ENCODE data around the gene ADIG.

ADIG gene

GRCh38 chr20:38603286-38603685, 22.3 kb downstream of the ADIG start:
- Histone ChIP-seq H3K9ac (no peak overlapping the region), H3K27me3 (ENCODE audit: control insufficient read depth, insufficient read depth, low read length) (no peaks in the 10 kb centered on the region), H3K27ac (no peak overlapping the region), H3K4me2 (ENCODE audit: low read length) (no peak overlapping the region), H3K4me3 (ENCODE audit: low read depth, low read length) (no peak overlapping the region), H3K4me1 (peaks cover 2% of the 10 kb centered on the region), H3K9me3 (ENCODE audit: control insufficient read depth, low read length) (no peaks in the 10 kb centered on the region), H3K36me3 (ENCODE audit: control insufficient read depth, insufficient read depth, low read length) (no peaks in the 10 kb centered on the region), H3K79me2 (no peaks in the 10 kb centered on the region), H2AFZ (no peak overlapping the region)
- TF ChIP-seq CTCF (IDR thresholded peaks at IDR 0.05), result no peak

- Histone ChIP-seq H3K4me3 (ENCODE audit: low read depth, low read length) (no peak overlapping the region), H2AFZ (no peak overlapping the region), H3K36me3 (ENCODE audit: control insufficient read depth, insufficient read depth, low read length) (no peaks in the 10 kb centered on the region), H3K27ac (no peak overlapping the region), H3K4me1 (peaks cover 2% of the 10 kb centered on the region), H3K79me2 (no peaks in the 10 kb centered on the region), H3K4me2 (ENCODE audit: low read length) (no peak overlapping the region), H3K27me3 (ENCODE audit: control insufficient read depth, insufficient read depth, low read length) (no peaks in the 10 kb centered on the region), H3K9ac (no peak overlapping the region), H3K9me3 (ENCODE audit: control insufficient read depth, low read length) (no peaks in the 10 kb centered on the region)
- TF ChIP-seq CTCF (IDR thresholded peaks at IDR 0.05), result no peak
Measured at GRCh38 chr20:38604873-38605303, 23.9 kb downstream of the ADIG start.

GRCh38 chr20:38607351-38607750, 26.4 kb downstream of the ADIG start:
- no peaks in the 10 kb centered on the region for H3K9me3 ChIP-seq (ENCODE audit: control insufficient read depth, low read length)
- H3K27me3 ChIP-seq (ENCODE audit: control insufficient read depth, insufficient read depth, low read length), result no peaks in the 10 kb centered on the region

GRCh38 chr20:38608188-38608587, 27.2 kb downstream of the ADIG start:
- Histone ChIP-seq H3K36me3 (ENCODE audit: control insufficient read depth, insufficient read depth, low read length) (no peaks in the 10 kb centered on the region), H3K27me3 (ENCODE audit: control insufficient read depth, insufficient read depth, low read length) (no peaks in the 10 kb centered on the region)

More at GRCh38 chr20:38607351-38607750, 26.4 kb downstream of the ADIG start:
- Histone ChIP-seq H3K79me2 (no peaks in the 10 kb centered on the region), H3K4me1 (no peaks in the 10 kb centered on the region), H2AFZ (no peak overlapping the region), H3K4me3 (ENCODE audit: low read depth, low read length) (no peak overlapping the region), H3K36me3 (ENCODE audit: control insufficient read depth, insufficient read depth, low read length) (no peaks in the 10 kb centered on the region), H3K9ac (no peak overlapping the region), H3K27ac (no peak overlapping the region), H3K4me2 (ENCODE audit: low read length) (no peak overlapping the region)
- TF ChIP-seq CTCF (IDR thresholded peaks at IDR 0.05), result no peak

More at GRCh38 chr20:38608188-38608587, 27.2 kb downstream of the ADIG start:
- no peak overlapping the region for H3K9ac ChIP-seq
- H3K9me3 ChIP-seq (ENCODE audit: control insufficient read depth, low read length), result no peaks in the 10 kb centered on the region
- H3K4me2 ChIP-seq (ENCODE audit: low read length), result no peak overlapping the region
- no peak overlapping the region for H3K27ac ChIP-seq
- TF ChIP-seq CTCF (IDR thresholded peaks at IDR 0.05), result no peak
- H3K4me3 ChIP-seq (ENCODE audit: low read depth, low read length), result no peak overlapping the region
- H3K4me1 ChIP-seq, result no peaks in the 10 kb centered on the region
- no peaks in the 10 kb centered on the region for H3K79me2 ChIP-seq
- no peak overlapping the region for H2AFZ ChIP-seq

Data from parathyroid adenoma (tissue), 2 donors.